Measurements from ENCODE around the gene AOAH.
"Not testable (repeated sequence)": the region's sequence is repeated elsewhere in the genome, so short reads cannot be mapped to it uniquely, and the experiment has no call there.

Gene AOAH

DNA sequence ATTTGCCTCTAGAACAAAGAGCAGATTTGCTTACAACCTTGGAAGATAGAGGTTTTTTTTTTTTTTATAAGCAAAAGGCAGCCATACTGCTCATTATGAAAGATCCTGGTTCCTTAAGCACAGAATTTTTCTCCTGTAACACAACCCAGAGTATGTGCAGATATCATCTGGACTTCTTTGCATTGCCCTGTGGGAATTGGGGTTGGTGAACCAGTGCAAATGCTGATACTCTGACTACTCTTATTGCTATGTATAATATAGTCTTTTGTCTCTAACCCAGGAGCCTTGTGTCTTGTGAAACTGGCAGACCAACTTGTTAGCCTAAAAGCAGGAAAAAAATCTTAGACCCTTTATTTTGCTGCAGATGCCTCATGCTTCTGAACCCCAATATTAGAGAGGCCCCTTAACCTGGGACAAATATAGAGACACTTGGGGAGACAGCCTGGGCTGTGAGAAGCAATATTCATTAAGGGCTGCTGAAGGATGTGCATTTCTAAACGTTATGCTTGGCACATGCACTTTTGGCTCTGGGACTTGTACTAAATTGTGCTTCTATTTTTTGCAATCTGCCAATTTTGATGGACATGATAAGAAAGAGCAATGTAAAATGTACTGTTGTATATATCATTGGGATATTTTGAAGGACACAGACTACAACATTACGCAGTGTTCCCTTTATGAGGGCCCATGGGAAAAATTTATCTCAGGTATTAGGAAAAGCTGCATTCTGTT lies 255.8 kb downstream of the AOAH start:
- no peak for DNase-seq (ENCODE audit: low spot score)

DNA sequence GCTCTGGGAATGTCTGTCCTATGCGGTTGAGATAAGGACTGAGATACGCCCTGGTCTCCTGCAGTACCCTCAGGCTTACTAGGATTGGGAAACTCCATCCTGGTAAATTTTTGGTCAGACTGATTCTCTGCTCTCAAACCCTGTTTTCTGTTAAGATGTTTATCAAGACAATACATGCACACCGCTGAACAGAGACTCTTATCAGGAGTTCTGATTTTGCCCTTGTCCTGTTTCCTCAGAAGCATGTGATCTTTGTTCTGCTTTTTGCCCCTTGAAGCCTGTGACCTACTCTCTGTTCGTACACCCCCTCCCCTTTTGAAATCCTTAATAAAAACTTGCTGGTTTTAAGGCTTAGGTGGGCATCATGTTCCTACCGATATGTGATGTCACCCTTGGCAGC lies 258.3 kb downstream of the AOAH start:
- DNase-seq (ENCODE audit: low spot score): not testable (repeated sequence)

DNA sequence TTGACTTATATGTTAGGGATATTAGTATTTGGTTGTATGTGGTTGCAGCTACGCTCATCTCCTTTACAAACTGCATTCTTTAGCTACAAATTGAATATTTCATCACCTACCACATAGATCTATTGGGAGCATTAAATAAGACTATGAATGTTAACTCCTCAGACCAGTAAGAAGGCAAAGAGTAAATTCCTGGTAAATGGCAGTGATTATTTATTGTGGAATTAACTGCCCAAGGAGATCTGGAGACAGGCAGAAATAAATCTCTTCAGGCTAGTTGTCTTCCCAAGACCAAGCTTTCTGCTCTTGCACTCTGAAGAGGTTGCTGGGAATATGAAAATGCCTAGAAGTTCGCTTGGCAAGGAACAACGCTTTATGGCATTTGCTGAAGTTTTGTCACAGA lies 260.0 kb downstream of the AOAH start:
- no peak for DNase-seq (ENCODE audit: low spot score)
